ENCODE measurements around the gene TSEN54.

The TSEN54 gene

DNA sequence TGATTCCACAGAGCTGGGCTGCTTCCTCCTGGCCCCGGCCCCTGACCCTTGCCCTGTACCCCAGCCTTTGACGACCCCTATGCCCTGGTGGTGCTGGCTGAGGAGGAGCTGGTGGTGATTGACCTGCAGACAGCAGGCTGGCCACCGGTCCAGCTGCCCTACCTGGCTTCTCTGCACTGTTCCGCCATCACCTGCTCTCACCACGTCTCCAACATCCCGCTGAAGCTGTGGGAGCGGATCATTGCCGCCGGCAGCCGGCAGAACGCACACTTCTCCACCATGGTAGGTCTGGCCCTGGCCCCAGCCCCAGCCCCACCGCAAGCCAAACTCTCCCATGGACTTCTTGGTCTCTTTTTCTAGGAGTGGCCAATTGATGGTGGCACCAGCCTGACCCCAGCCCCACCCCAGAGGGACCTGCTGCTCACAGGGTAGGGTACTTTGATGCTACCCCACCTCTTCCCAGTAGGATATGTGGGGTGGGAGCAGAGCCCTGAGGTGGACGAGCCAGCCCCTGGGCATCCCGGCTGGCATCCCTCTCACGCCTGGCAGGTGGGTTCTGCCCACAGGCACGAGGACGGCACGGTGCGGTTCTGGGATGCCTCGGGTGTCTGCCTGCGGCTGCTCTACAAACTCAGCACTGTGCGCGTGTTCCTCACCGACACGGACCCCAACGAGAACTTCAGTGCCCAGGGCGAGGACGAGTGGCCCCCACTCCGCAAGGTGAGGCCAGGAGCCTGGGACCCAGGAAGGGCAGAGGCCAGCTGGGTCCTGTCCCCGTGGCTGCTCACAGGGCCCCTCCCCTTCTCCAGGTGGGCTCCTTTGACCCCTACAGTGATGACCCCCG is 52.3 kb downstream of the TSEN54 start:
- no peak for DNase-seq

DNA sequence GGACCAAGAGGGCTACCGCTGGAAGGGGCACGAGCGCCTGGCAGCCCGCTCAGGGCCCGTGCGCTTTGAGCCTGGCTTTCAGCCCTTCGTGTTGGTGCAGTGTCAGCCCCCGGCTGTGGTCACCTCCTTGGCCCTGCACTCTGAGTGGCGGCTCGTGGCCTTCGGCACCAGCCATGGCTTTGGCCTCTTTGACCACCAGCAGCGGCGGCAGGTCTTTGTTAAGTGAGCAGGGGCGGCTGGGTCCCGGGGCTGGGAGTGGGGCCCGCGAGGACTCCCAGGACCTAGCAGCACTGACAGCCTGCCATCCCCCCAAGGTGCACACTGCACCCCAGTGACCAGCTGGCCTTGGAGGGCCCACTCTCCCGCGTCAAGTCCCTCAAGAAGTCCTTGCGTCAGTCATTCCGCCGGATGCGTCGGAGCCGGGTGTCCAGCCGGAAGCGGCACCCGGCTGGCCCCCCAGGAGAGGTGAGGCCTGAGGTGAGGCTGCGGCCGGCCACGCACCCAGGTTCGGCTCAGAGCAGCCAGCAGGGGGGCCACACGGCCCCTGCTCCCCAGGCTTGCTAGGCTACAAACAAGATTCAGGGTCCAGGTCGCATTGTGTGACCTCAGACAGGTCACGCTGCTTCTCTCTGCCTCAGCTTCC is 53.8 kb downstream of the TSEN54 start:
- DNase-seq: no peak

DNA sequence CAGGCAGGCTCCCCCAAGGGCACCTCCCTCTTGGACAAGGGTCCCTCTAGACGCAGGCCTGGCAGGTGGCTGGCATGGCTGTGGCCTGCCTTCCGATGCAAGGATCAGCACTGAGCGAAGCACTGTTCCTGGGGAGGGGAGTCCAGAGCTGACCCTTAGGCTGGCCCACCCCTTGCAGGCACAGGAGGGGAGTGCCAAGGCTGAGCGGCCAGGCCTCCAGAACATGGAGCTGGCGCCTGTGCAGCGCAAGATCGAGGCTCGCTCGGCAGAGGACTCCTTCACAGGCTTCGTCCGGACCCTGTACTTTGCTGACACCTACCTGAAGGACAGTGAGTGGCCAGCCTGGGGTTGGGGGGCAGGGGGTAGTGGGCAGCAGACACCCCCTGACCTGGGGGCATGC is 54.4 kb downstream of the TSEN54 start:
- DNase-seq: no peak

DNA sequence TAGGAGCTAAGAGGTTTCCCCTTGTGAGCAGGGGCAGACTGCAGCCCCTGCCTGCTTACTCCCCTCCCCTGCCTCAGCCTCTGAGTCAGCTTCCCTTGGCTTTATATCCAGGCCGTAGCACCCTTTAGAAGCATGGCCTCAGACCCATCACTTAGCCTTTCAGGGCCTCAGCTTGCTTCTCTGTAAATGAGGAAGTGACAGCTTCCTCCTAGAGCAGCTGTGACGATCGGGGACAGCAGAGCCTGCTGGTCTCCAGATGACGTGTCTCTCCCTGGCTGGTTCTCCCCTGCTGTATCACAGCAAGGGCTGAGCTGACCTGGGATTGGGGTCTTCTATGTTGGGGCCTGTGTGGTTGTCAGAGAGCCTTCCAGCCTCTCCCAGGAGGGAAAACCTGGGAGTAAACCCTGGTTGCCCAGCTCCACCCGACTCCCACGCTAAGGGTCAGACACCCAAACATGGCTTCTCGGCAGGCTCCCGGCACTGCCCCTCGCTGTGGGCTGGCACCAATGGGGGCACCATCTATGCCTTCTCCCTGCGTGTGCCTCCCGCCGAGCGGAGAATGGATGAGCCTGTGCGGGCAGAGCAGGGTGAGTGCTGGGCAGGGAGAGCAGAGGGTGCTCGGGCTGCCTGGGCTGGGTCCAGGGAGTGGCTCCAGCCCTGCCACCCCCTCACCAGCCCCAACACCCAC is 55.0 kb downstream of the TSEN54 start:
- no peak for DNase-seq

DNA sequence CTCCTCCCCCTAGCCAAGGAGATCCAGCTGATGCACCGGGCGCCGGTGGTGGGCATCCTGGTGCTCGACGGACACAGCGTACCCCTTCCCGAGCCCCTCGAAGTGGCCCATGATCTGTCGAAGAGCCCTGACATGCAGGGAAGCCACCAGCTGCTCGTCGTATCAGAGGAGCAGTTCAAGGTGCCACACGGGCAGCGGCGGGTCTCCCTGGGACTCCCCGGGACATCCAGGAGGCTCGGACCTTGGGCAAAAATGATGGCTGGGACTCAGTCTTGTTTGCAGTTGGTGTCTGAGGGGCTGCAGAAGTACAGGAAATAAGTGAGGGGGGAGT is 55.5 kb downstream of the TSEN54 start:
- DNase-seq: no peak

DNA sequence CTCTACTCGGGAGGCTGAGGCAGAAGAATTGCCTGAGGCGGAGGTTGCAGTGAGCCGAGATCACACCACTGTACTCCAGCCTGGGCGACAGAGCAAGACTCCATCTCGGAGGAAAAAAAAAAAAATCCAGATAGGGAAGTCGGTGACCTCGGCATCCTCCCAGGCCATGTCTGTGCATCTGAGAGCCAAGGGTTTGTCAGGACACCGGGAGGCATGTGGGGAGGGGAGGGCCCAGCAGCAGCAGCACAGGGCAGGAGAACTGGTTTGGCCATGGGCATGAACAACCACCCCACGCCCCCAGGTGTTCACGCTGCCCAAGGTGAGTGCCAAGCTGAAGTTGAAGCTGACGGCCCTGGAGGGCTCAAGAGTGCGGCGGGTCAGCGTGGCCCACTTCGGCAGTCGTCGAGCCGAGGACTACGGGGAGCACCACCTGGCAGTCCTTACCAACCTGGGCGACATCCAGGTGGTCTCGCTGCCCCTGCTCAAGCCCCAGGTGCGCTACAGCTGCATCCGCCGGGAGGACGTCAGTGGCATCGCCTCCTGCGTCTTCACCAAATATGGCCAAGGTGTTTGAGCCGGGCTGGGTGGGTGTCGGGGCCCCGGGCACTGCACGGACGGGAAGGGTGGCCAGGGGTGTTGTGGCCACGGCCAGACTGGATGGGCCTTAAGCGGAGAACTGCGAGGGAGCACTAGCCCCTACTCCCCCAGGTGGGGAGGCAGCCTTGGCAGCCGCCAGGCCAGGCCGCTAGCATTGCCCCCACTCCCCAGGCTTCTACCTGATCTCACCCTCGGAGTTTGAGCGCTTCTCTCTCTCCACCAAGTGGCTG is 56.6 kb downstream of the TSEN54 start:
- DNase-seq: no peak

DNA sequence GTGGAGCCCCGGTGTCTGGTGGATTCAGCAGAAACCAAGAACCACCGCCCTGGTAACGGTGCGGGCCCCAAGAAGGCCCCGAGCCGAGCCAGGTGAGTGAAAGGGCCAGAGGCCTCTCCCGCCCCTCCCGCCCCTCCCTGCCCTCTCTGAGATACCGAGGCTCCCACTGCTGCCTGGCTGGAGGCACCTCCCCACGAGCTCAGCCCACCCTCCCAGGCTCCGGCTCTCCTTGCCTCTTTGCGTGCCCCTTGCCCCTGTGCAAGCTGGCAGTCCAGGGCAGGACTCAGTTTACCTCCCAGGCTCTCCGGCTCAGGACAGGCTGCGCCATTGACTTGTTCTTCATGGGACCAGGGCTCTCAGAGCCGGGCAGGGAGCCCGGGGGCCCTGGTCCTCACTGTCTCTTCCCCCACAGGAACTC is 57.2 kb downstream of the TSEN54 start:
- no peak for DNase-seq

DNA sequence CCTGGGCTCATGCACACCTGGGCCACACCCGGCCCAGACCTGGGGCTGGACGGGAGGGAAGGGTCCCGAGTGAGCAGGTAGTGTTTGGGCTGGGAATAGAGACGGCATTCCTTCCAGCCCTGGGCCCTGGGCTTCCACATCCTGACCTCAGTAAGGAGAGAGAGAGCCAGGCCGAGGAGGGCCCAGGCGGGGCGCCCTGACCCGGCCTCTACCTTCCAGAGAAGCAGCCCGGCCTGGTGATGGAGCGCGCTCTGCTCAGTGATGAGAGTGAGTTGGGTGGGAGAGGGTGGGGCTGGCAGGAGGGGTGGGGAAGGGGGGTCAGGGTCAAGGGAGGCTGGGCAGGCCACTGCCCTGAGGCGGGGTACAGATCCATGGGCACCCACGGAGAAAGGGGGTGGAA is 57.7 kb downstream of the TSEN54 start:
- no peak for DNase-seq

Data from SHP77 (cell line).